ENCODE data around the gene GRIK1.

Gene GRIK1

DNA sequence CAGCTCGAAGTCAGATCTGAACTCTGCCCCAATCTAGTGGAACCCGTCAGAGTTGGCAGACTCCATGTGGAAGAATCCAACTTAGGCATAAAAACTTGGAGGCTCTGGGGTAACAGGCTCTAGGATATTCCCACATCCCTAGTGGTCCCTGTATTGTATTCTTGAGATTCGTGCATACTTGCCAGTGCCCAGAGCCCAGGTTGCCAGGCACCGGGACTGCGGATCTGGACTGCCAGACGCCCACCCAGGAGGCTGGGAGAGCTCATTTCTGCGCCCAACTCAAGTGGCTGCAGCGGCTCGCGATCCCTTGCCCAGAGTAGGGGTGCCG is 1.1 kb downstream of the GRIK1 start:
- TF ChIP-seq, protein P1, sequence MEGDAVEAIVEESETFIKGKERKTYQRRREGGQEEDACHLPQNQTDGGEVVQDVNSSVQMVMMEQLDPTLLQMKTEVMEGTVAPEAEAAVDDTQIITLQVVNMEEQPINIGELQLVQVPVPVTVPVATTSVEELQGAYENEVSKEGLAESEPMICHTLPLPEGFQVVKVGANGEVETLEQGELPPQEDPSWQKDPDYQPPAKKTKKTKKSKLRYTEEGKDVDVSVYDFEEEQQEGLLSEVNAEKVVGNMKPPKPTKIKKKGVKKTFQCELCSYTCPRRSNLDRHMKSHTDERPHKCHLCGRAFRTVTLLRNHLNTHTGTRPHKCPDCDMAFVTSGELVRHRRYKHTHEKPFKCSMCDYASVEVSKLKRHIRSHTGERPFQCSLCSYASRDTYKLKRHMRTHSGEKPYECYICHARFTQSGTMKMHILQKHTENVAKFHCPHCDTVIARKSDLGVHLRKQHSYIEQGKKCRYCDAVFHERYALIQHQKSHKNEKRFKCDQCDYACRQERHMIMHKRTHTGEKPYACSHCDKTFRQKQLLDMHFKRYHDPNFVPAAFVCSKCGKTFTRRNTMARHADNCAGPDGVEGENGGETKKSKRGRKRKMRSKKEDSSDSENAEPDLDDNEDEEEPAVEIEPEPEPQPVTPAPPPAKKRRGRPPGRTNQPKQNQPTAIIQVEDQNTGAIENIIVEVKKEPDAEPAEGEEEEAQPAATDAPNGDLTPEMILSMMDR (conservative IDR thresholded peaks at IDR 0.05; ENCODE audit: low read depth) = no peak
- no peak overlapping the region for H3K27ac ChIP-seq
- no peak for DNase-seq (ENCODE audit: low spot score)
- POLR2A ChIA-PET (ENCODE audit: low non-redundant PET) = no interaction called here
- CTCF ChIA-PET = interaction anchor here (0.7 kb wide), 1 partner anchor 119 kb away, joined by 3 read pairs; no protein-coding TSS in a partner anchor

DNA sequence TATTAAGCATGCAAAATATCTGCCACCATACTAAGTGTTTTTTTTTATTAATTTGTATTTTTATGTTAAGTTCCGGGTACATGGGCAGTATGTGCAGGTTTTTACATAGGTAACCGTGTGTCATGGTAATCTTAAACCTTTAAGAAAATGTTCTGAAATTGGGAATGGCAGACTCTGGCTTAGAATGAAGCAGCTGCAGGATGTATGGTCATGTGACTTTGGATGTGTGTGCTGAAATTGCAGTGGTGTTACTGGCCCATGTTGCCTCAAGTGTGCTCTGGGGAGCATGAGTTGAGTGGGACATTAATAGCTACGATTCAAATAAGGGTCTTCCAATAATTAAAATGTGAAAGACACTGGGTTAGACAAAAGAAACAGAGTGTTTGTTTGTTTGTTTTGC is 6.7 kb downstream of the GRIK1 start:
- CTCF ChIA-PET = interaction anchor here (0.8 kb wide), 1 partner anchor 63 kb away, joined by 3 read pairs; no protein-coding TSS in a partner anchor
- no peak for DNase-seq (ENCODE audit: low spot score)

DNA sequence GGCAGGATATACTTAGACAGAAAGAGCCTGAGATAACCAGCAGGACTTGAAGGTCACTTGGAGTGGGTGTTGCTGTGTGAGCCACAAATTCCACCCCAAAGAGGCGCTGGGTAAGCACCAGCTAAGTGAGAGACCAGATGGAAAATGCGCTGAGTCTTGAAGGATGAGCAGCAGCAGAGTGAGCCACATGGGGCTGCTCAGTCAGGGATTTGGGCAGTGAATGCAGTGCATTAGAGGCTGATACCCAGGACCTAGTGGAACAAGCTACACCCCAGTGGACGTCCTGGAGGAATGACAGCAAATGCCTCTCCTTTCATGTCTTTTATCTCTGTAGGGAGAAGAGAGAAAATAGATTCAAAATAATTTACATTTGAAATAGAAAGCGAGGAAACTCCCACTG is 11.3 kb downstream of the GRIK1 start:
- CTCF ChIA-PET = no interaction called here
- POLR2A ChIA-PET (ENCODE audit: low non-redundant PET) = no interaction called here
- no peak overlapping the region for H3K27ac ChIP-seq
- DNase-seq (ENCODE audit: low spot score) = no peak
- TF ChIP-seq, protein P1 (conservative IDR thresholded peaks at IDR 0.05; ENCODE audit: low read depth) = no peak

More for the DNA sequence above, 6.7 kb downstream of the GRIK1 start:
- H3K27ac ChIP-seq = no peak overlapping the region
- POLR2A ChIA-PET (ENCODE audit: low non-redundant PET) = no interaction called here
- TF ChIP-seq, protein P1 (conservative IDR thresholded peaks at IDR 0.05; ENCODE audit: low read depth) = no peak

DNA sequence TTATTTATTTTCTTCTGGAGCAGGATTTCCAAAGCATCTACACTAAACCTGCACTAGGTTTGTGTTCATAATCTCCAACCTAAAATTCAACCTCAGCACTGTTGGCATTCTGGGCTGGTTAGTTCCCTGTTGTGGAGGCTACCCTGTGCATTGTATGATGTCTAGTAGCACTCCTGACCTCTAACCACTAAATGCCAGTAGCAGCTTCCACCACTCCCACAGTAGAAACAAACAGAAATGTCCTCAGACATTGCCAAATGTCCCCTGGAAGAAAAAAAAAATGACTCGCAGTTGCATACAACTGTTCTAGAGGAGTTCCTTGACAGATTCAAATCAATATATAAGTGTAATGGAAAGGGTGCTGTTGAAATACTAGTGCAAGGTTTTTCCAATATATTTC is 18.9 kb downstream of the GRIK1 start:
- no peak overlapping the region for H3K27ac ChIP-seq
- POLR2A ChIA-PET (ENCODE audit: low non-redundant PET) = no interaction called here
- TF ChIP-seq, protein P1 (conservative IDR thresholded peaks at IDR 0.05; ENCODE audit: low read depth) = no peak
- CTCF ChIA-PET = no interaction called here
- DNase-seq (ENCODE audit: low spot score) = no peak

DNA sequence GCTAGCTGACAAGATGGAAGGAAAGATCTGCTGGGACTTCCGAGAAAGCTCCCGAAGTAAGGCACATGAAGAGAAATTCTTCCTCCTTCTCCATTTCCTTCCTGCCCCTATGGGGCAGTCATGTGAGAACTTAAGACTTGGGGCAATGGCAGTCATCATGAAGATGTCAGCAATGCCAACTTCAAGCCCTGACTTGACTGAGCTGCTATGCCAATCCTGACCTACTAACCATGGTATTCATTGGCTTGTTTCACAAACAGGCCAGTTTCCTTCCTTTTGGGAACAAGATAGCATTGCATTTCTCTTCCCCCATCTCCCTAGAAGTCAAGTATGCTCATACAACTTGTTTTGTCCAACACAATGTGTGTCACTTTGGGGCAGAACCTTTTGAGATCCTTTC is 25.5 kb downstream of the GRIK1 start:
- ChIA-PET CTCF (interaction anchor here (0.6 kb wide), 1 partner anchor 934 kb away, joined by 3 read pairs; no protein-coding TSS in a partner anchor), POLR2A (ENCODE audit: low non-redundant PET) (no interaction called here)
- TF ChIP-seq, protein P1 (conservative IDR thresholded peaks at IDR 0.05; ENCODE audit: low read depth) = no peak
- DNase-seq (ENCODE audit: low spot score) = no peak
- no peak overlapping the region for H3K27ac ChIP-seq

DNA sequence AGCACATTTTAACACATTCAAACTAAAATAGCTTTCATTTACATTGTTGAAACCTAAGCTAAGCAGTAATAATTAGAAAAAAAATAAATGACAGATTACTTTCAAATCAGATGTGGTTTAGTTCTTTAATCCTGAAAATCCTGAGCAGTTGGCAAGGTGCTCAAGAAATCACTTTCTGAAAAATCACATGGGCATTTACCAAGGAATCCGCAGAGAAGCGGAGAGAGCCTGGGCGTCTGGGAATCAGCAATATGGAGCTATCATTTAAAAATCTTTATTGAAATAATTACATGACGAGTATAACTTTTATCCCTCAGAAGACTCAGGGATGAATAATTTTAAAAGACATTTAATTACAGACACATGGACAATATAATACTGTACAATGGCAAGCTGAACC is 30.2 kb downstream of the GRIK1 start:
- ChIA-PET CTCF (no interaction called here), POLR2A (ENCODE audit: low non-redundant PET) (no interaction called here)
- TF ChIP-seq, protein P1 (conservative IDR thresholded peaks at IDR 0.05; ENCODE audit: low read depth) = no peak
- no peak overlapping the region for H3K27ac ChIP-seq
- DNase-seq (ENCODE audit: low spot score) = no peak

All from RWPE1 (cell line).